Cardiac fibroblast (primary cell): ENCODE measurements around the gene TJP3.

ENCODE experiments used
- DNase-seq, 2 donors: peaks; one replicate each; pipeline versions ENCODE4 v3.0.0 to v3.0.0-alpha.2; 2010; ENCODE audit warnings: low read depth in 2 of 2
- H3K4me3 ChIP-seq, 2 donors: replicated peaks in 1 of 2; 1 replicate in 1 of 2; 2 replicates in 1 of 2; pipeline ENCODE4 v1.5.1; 2011; ENCODE audit warnings: low read depth in 2 of 2, low read length in 2 of 2, mild to moderate bottlenecking in 2 of 2, moderate library complexity in 1 of 2
- CTCF ChIP-seq: IDR thresholded peaks from one replicate; pipeline ENCODE4 v1.5.1; 2011; ENCODE audit warnings: low read depth, mild to moderate bottlenecking, low read length, inconsistent platforms

The TJP3 gene

GRCh38 chr19:3721131-3721886 is 13.1 kb downstream of the TJP3 start:
- DNase-seq = peak; percentile 83 to 90
- no peak for TF ChIP-seq CTCF

GRCh38 chr19:3721887-3722442 is 13.8 kb downstream of the TJP3 start:
- H3K4me3 ChIP-seq = peak overlapping the region in 1 of 2 donors; percentile 11
- TF ChIP-seq CTCF = no peak
- no peak for DNase-seq

More at GRCh38 chr19:3721131-3721886, 13.1 kb downstream of the TJP3 start:
- H3K4me3 ChIP-seq = peak overlapping the region in 1 of 2 donors; percentile 11

GRCh38 chr19:3722443-3723109 is 14.4 kb downstream of the TJP3 start:
- H3K4me3 ChIP-seq = no peak overlapping the region
- no peak for DNase-seq
- TF ChIP-seq CTCF = no peak

- no peak for DNase-seq
- no peak overlapping the region for H3K4me3 ChIP-seq
- no peak for TF ChIP-seq CTCF
Observed at GRCh38 chr19:3723110-3723488, 14.9 kb downstream of the TJP3 start.

- TF ChIP-seq CTCF = no peak
- no peak for DNase-seq
- no peak overlapping the region for H3K4me3 ChIP-seq
Observed at GRCh38 chr19:3723883-3724282, 15.7 kb downstream of the TJP3 start.

- no peak for DNase-seq
- TF ChIP-seq CTCF = no peak
- no peak overlapping the region for H3K4me3 ChIP-seq
Observed at GRCh38 chr19:3725121-3725520, 16.9 kb downstream of the TJP3 start.
